Activated gamma-delta T cell treated with Interleukin-2 at 50 U/mL for 16 hours (primary cell): ENCODE data around the gene MYBPHL.

Source experiments
- DNase-seq: peaks from one replicate; pipeline ENCODE4 v3.0.0-alpha.2; 2020

Gene MYBPHL

GRCh38 chr1:109277434-109278204 lies 29.2 kb downstream of the MYBPHL start:
- peak; percentile 64 for DNase-seq

- no peak for DNase-seq
Observed at GRCh38 chr1:109275706-109276345, 31.0 kb downstream of the MYBPHL start.

DNA sequence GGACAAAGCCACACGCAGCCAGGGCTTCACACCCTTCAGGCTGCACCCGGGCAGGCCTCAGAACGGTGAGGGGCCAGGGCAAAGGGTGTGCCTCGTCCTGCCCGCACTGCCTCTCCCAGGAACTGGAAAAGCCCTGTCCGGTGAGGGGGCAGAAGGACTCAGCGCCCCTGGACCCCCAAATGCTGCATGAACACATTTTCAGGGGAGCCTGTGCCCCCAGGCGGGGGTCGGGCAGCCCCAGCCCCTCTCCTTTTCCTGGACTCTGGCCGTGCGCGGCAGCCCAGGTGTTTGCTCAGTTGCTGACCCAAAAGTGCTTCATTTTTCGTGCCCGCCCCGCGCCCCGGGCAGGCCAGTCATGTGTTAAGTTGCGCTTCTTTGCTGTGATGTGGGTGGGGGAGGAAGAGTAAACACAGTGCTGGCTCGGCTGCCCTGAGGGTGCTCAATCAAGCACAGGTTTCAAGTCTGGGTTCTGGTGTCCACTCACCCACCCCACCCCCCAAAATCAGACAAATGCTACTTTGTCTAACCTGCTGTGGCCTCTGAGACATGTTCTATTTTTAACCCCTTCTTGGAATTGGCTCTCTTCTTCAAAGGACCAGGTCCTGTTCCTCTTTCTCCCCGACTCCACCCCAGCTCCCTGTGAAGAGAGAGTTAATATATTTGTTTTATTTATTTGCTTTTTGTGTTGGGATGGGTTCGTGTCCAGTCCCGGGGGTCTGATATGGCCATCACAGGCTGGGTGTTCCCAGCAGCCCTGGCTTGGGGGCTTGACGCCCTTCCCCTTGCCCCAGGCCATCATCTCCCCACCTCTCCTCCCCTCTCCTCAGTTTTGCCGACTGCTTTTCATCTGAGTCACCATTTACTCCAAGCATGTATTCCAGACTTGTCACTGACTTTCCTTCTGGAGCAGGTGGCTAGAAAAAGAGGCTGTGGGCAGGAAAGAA lies 32.0 kb downstream of the MYBPHL start:
- DNase-seq: no peak

GRCh38 chr1:109273570-109274288 lies 33.1 kb downstream of the MYBPHL start:
- no peak for DNase-seq

- no peak for DNase-seq
Observed at GRCh38 chr1:109272831-109273547, 33.8 kb downstream of the MYBPHL start.

GRCh38 chr1:109272021-109272799 lies 34.6 kb downstream of the MYBPHL start:
- DNase-seq: no peak

DNA sequence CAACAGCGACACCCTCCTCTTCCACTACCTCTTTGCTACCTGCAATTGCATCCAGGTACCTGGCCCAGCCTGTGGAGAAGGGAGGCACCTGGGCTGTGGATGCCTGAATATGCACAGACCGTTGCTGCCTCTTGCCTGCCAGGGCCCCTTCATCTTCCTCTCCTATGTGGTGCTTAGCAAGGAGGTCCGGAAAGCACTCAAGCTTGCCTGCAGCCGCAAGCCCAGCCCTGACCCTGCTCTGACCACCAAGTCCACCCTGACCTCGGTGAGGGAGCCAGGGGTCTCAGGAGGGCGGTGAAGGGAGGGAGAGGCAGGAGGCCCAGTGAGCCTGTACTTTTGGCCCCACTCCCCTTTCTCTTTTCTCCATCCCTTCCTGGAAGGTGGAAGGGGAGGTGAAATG lies 35.4 kb downstream of the MYBPHL start:
- DNase-seq: no peak

GRCh38 chr1:109270623-109271317 lies 36.0 kb downstream of the MYBPHL start:
- DNase-seq: no peak

DNA sequence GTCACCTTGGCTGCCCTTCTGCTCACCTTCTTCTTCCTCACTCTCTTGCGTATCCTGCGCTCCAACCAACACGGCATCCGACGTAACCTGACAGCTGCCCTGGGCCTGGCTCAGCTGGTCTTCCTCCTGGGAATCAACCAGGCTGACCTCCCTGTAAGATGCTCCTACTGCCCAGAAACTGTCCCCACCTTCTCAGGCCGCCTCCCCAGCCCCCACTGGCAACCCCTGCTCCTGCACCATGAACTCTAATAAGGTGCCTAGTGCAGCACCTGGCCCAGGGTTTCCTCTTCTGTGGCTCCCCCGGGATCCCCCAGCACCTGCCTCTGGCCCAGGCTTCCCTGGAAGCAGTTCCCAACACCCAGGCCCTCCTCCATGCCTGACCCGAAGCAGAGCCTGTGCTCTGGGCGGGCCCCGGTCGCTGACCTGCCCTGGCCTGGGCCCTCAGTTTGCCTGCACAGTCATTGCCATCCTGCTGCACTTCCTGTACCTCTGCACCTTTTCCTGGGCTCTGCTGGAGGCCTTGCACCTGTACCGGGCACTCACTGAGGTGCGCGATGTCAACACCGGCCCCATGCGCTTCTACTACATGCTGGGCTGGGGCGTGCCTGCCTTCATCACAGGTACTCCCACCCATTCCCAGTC lies 36.7 kb downstream of the MYBPHL start:
- no peak for DNase-seq

DNA sequence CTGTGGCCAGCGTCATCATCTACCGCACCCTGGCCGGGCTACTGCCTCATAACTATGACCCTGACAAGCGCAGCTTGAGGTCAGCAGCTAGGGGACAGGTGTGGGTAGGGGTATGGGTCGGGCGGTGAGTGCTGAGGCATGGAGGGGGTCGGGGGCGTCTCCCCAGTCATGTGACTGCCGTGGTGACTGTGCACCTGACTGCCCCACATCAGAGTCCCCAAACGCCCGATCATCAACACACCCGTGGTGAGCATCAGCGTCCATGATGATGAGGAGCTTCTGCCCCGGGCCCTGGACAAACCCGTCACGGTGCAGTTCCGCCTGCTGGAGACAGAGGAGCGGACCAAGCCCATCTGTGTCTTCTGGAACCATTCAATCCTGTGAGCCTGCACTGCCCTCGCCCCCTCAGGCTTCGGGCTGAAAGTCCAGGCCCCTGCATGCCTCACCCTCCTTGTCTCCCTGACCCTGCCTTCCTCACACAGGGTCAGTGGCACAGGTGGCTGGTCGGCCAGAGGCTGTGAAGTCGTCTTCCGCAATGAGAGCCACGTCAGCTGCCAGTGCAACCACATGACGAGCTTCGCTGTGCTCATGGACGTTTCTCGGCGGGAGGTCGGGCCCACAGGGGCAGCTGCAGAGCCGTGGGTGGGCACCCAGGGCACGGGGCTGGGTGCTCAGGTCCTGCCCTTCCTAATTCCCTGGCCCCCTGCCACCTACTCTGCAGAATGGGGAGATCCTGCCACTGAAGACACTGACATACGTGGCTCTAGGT lies 37.4 kb downstream of the MYBPHL start:
- DNase-seq: no peak

GRCh38 chr1:109268431-109269211 lies 38.2 kb downstream of the MYBPHL start:
- no peak for DNase-seq

DNA sequence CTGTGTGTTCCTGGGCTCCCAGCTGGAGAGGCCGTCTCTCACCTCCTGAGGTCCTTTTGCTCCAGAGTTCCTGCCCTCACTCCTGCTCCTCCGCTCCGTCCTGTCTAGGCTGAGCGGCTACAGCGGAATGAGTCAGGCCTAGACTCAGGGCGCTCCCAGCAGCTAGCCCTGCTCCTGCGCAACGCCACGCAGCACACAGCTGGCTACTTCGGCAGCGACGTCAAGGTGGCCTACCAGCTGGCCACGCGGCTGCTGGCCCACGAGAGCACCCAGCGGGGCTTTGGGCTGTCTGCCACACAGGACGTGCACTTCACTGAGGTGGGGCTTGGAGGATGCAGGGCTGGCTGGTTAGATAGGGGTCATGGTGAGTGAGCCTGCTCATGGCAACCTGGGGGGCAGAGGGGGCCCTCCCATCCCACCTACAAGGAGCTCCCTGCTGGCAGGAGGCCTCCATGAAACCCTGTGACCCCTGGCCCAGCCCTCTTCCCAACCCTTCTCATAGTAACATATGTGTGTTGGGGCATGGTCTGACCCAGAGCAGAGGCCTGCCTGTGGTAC lies 39.0 kb downstream of the MYBPHL start:
- DNase-seq: no peak

DNA sequence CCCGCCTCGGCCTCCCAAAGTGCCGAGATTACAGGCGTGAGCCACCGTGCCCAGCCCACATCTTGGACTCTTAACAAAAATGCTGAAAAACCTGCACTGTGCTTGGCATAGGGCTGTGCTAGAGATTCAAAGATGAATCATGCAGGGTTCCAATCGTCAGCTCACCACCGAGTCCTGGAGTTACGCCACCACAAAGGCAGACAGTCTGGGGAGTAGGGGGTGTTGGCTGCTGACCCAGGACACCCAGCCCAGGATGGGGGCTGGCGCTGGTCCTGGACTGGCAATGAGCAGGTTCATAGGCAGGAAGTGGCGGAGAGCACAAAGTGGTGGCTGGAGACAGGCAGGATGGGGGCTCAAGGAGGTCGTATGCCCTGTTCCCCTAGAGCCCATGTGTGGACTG lies 39.8 kb downstream of the MYBPHL start:
- DNase-seq: no peak

DNA sequence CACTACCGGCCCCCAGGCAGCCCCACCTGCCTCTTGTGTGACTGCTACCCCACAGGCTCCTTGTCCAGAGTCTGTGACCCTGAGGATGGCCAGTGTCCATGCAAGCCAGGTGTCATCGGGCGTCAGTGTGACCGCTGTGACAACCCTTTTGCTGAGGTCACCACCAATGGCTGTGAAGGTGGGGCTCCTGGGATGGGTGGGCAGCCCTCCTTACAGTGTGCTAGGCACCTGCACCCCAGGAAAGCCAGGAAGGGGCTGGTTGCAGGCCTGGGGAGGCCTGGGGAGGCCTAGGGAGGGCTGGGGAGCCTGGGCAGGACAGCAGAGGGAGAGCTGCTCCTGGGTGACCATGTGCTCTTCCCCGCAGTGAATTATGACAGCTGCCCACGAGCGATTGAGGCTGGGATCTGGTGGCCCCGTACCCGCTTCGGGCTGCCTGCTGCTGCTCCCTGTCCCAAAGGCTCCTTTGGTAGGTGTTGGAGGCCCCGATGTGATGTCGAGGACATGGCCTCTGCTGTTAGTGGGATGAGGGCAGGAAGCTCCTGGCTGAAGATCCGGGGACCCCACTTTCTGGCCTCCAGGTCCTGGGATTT lies 41.0 kb downstream of the MYBPHL start:
- DNase-seq: no peak

DNA sequence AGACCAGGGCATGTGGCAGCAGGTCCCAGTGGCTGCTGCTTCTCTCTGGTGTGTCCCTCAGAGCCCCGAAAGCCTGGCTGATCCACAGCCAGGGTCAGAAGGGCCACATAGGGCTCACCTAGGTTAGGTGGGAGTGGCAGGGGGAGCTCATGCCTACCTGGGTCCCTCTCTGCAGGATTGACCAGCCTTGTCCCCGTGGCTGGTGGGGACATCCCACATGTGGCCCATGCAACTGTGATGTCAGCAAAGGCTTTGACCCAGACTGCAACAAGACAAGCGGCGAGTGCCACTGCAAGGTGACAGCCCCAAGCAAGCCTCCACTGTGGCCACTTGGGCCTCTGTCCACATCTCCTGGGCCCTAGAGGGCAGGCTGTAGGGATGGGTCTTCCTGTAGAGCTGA lies 41.8 kb downstream of the MYBPHL start:
- DNase-seq: no peak

- no peak for DNase-seq
Observed at GRCh38 chr1:109264379-109264755, 42.4 kb downstream of the MYBPHL start.

GRCh38 chr1:109263597-109264378 lies 43.0 kb downstream of the MYBPHL start:
- peak; percentile 72 for DNase-seq
